Pulmonary artery endothelial cell (primary cell): ENCODE data around the gene HEXIM2. TPM values are rescaled to one million over a fixed set of nuclear protein-coding genes. Genes with fewer than 3 reads are reported as not detected.
A peak's percentile ranks its signal among the peaks of the same experiment; 100 is the strongest.
"Not testable (repeated sequence)": the region's sequence is repeated elsewhere in the genome, so short reads cannot be mapped to it uniquely, and the experiment has no call there.

Experiments
- DNase-seq: peaks from one replicate; pipeline ENCODE4 v3.0.0-alpha.2; 2011; ENCODE audit warnings: low read depth, low spot score
- total RNA-seq: library from RNA; depleted of rRNA; stranded (reverse); fragments of >200 nt; gene quantifications from 2 replicates; pipeline ENCODE4 v1.2.3, GENCODE V29; 2014

The HEXIM2 gene, protein sequence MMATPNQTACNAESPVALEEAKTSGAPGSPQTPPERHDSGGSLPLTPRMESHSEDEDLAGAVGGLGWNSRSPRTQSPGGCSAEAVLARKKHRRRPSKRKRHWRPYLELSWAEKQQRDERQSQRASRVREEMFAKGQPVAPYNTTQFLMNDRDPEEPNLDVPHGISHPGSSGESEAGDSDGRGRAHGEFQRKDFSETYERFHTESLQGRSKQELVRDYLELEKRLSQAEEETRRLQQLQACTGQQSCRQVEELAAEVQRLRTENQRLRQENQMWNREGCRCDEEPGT
- total RNA-seq = 3.0 and 4.4 TPM in 2 replicates

DNA sequence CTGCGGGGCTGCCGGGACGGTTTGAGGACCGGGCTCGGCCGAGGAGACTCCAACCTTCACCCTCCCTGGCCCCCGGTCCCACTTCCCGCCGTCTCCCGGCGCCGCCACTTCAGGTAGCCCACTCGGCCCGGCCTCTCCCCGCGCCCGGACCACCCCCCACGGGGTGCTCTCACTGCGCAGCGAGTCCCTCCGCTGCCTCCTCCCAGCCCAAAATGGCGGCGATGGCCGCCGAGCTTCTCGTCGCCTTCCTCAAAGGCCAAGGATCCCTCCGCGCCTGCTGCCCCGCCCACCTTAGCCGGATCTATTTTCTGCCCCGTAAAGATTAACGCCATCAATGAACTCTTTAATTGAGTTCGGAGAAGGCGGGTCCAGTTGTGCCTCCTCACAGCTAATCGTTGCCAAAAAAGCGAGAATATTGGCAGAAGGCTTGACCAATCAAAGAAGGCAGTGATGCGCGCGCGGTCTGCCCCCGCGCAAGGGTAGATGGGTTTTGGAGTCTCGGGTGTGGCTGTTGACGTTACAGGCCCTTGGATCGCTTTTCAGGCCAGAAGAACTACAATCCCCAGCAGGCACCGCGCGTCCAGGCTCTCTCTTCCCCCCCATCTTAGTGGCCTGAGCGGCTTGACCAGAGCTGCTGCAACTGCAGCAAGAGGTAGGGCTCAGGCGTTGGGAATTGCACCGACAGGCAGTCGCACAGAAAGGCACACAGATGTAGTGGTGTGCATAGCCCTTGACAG is at the start of gene HEXIM2:
TSS of gene HEXIM2 (plus strand) at position 588 of the 737 bp plus-strand sequence. CDS start 919 bp downstream, outside the sequence.
- peak; percentile 99 for DNase-seq

DNA sequence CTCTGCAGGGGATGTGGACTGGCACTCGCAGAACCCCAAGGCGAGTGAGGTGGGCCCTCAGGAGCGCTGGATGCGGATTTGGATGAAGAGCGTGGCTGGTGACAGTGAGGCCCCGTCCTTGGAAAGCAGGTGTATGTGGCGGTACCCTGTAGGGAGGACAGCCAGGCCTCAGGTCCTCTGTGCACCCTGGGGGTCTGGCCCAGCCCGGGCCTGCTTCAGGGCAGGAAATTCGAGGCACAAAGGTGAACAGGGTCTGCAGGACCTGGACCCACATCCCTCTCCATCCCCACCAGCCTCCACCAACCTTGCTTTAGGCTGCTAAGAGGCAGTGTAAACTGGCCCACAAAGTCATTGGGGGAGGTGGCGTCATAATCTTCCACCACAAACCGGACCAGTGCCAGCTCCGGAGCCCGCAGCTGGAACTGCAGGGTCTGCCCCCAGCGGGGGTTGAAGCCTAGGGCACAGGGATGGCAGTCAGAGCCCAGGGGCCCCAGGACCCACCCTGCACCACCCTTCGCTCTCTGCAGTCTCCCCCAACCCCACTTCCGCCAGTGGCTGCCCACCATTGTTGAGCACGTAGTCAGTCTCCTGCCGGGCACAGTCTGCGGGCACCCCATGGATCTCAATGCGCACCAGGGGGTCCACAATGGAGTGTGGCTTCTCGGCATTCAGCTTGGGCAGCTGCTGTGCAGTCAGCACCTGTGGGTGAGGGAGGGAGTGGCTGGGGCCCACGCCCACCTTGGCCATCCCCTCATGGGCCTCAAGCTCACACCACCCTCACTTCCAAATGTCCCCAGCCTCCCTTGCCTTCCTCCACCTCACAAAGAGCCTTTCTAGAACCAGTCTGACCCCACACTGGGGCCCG is 48.9 kb upstream of the HEXIM2 start:
- DNase-seq = no peak

DNA sequence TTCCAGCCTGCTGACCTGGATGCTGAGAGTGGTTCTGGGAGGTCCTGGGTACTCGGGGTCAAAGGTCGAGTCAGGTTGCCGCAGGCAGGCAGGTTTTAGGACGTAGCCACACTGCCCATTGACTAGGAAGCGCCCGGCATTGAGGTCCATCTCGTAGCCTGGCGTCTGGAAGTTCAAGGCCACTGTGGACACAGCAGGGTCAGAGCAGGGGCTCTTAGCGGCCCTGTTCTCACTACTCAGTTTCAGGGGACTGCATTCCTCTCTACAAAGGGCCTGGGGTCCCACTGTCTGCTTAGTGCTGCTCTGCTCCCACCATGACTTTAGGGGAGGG is 48.3 kb upstream of the HEXIM2 start:
- no peak for DNase-seq

DNA sequence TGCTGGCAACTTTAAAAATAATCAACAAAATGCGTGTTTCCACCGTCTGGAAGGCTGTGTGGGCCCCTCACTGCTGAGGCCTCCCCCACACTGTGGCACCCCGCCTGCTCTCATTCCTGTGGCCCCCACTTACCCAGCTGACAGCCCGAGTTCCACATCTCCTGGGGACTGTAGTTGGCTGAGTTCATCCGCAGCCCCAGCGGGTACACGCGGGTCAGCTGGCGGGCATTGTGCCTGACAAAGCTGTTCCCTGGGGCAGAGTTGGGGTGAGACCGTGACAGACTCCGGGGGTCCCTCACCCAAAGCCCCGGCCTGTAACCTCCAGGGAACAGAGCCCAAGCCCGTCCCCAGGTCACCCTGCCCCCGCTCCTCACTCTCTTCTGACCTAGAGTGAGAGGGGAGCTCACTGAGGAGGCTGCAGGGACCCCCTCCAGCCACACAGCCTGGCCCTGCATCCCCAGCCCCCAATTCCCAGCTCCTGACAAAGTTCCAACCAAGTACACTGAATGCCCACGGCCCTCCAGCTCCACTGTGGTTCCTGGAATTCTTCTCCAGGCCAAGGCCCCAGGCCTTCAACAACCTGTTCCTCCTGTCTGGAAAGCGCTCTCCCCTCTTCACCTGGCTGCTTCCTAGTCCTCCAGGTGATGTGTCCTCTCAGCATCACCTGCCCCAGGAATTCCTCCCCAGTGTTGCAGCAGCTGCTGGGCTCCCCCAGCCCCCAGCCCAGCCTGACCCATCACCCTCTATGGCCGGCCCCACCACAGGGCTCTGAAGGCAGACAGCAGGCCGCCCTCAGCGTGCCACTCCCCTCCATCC is 47.4 kb upstream of the HEXIM2 start:
- no peak for DNase-seq

DNA sequence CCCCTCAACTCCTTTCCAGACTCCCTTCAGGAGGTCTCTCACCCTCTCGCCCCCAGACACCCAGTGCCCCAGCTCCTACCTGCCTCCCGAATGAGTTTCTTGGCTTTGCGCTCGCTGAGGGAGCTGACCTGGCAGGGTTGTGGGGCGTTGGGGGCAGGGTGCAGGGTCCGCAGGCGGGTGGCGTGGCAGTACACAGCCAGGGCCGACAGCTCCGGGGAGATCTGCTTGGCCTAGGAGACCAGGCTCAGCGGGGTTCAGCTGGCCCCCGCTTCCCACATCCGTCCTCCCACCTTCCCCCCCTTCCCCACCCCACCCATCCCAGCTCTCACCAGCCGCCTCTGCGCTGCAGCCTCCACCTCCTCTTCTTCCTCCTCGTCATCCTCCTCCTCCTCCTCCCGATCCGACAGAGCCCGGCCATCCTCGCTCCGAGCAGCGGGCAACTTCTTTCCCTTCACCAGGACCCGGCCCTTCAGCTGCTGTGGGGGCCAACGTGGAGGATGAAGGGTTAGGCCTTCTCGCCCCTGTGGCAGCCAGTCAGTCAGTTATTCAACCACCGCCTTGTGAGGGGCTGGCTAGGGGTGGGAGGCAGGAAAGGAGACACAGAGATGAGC is 46.6 kb upstream of the HEXIM2 start:
- no peak for DNase-seq

DNA sequence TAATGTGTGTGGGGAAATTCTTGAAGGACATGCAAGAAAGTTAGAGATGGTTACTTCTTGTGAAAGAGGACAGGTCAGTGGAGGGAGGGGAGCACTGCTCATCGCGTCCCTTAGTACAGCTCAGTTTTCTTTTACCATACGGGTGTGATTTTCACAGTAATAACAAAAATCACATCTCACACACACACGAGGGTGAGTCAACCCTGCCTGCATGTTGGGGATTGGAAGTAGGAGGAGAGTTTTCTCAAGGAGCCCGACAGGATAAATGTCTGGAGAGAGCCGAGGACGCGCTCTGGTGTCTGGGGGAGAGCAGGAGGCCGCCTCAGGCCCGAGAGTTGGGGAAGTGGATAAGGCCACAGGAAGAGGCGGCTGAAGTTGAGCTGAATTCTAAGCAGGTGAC is 45.8 kb upstream of the HEXIM2 start:
- DNase-seq = no peak

DNA sequence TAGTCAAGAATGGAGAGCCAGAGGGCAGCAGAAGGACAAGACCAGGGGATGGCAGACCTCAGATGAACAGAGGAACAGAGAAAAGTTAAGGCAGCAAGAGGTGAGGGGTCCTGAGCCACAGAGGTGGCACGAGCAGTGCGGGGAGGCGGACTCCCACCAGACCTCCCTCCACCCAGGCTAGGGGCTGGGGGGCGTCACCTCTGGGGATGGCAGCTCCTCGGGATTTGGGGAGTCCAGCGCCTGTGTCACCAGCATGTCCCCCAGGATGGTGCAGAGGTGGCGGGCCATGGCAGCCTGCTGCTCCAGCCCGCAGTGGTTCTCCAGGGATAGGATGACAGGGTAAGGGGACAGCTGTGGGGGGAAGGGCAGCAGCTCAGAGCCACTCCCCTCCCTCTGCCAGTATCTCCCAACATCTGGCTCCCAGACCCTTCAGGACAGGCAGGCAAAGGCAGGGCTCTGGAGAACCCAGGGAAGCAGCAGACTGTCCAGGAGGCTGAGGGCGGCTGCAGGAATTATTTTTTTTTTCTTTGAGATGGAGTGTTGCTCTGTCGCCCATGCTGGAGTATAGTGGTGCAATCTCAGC is 45.1 kb upstream of the HEXIM2 start:
- no peak for DNase-seq

DNA sequence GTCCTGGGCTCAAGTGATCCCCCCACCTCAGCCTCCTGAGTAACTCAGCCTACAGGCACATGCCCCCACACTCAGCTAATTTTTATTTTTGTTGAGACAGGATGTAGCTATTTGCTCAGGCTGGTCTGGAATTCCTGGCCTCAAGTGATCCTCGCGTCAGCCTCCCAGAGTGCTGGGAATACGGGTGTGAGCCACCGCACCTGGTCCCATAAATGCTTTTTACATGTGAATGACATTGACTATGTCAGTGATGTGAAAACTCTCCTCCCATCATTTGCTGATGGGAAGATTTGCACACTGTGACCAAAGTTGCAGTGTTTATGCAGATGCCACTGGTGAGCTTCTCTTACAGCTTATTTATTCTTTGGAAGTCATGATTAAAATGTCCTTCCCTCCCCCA is 44.3 kb upstream of the HEXIM2 start:
- DNase-seq = no peak

DNA sequence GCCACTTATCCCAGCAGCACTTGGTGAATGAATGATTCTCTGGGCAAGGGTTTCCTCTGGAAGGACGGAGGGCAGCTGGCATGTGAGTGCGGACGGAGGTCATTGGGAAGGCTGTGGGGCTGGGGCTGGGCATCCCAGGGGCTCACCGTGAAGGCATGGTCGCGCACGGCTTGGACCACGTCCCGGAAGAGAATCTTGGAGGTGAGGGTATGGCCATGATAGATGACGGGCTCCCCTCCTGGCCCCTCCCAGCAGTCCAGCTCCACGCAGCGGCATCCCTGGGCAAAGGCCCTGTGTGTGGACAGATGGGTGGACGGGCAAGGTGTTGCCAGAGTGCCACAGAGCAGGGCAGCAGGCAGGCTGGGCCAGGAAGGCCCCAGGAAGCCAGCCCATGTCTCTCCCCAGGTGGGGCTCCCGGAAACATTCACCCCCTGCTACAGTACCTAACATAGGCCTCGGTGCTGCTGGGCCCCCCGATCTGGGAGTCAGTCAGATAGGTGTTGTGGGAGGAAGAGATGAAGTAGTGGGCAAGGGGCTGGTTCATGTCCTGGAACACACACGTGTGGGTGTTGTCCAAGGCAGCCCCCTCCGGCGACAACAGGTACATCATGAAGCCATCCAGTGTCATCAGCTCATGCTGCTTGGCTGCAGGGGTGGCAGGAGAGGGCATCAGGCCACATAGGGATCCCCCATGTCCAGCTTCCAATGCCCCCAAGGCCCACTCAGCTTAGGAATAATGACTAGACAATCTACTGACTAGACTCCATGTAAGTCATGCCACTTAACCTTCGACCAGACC is 43.6 kb upstream of the HEXIM2 start:
- no peak for DNase-seq

DNA sequence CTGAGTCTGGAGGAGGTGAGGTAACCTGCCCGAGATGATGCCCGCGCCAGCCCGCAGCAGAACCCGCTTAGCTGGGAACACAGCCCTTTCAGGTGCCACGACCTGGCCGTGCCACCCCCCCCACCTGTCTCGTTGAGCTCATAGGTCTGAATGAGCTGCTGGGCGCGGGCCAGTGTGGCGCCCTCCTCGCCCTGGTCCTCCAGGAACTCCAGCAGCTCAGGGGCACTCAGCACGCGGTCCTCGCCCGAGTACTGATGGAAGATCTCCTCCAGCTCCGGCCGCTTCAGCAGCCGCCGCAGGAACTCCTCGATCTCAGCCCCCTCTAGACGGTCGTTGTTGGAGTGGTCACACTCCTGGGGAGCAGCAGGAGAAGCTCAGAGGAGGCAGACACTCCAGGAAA is 43.0 kb upstream of the HEXIM2 start:
- no peak for DNase-seq

DNA sequence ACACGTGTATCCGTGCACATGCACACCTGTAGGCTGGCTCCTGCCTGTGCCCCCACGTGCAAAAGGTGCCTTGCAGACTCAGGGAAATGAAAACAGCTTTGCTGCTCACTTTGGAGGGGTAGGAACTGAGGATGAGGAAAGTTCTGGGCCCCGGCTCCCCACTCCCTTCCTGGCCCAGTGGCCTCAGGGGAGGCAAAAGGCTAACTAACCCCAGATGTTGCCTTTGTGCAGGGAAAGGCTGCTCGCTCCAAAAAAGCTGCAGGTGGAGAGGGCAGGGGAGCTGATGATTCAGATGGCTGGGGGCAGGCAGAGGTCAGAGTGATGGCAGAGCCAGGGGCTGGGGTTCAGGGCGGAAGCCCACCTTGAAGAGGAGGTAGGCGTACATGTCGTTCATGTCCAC is 41.7 kb upstream of the HEXIM2 start:
- no peak for DNase-seq

DNA sequence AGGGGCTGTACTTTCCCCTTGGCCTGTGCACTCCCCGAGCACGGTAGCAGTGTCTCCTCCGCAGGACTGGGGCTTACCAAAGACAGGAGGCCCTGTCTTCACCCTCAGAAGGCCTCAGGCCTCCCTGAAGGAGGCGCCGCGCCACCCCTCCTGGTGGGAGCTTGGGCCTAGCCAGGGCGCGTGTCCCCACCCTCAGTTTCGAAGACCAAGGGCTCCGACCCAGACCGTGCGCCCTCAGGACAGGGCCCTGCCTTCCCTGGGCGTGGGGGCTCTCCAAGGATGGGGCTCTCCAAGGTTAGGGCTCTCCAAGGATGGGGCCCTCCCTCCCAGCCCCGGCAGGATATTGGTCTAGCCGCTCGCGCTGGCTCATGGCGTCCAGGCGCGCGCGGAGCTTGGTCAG is 41.1 kb upstream of the HEXIM2 start:
- DNase-seq = no peak

DNA sequence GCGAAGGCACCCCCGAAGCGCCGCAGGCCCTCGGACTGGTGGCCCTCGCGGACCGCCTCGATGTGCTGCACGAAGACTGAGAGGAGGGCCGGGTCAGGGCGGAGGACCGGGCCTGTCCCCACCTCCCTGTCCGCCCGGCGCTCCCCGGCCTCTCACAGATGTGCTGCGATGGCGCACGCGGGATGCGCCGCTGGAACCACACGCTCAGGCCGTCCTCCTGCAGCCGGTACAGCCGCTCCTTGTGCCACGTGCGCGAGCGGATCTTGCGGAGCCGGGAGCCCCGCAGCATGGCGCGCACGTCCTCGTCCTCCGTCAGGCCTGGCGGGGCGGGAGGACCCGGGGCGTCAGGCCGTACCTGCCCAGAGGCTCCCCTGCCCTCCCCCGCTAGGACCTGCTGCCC is 40.6 kb upstream of the HEXIM2 start:
- DNase-seq = no peak

DNA sequence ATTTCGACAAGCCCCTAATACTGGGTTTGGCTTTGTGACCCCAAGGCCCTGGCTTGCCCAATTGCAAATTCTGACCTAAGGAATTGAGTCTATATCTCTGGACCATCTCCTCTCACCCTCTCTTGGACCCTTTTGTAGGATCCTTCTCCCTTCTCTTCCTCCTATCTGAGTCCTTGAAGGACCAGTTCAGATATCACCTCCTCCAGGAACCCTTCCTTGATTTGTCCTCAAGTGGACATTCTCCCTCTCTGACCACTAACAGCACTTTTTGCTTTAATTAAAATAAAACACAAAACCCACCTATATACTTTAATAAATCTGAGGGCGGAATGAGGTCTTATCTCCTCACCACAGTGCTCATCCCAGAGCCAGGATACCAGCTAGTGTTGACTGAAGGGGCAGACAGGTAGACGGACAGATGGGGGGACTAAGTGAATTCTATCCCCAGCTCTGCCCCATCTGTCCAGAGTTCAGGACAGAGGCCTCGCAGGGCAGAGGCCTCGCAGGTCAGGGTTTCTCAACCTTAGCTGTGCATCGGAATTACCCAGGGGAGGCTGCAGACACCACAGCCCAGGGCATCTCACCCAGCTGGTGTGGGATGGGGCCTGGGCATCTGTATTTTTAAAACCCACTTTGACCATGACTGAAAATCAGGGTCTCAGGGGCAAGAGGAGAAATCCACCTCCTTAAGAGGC is 38.5 kb upstream of the HEXIM2 start:
- no peak for DNase-seq

DNA sequence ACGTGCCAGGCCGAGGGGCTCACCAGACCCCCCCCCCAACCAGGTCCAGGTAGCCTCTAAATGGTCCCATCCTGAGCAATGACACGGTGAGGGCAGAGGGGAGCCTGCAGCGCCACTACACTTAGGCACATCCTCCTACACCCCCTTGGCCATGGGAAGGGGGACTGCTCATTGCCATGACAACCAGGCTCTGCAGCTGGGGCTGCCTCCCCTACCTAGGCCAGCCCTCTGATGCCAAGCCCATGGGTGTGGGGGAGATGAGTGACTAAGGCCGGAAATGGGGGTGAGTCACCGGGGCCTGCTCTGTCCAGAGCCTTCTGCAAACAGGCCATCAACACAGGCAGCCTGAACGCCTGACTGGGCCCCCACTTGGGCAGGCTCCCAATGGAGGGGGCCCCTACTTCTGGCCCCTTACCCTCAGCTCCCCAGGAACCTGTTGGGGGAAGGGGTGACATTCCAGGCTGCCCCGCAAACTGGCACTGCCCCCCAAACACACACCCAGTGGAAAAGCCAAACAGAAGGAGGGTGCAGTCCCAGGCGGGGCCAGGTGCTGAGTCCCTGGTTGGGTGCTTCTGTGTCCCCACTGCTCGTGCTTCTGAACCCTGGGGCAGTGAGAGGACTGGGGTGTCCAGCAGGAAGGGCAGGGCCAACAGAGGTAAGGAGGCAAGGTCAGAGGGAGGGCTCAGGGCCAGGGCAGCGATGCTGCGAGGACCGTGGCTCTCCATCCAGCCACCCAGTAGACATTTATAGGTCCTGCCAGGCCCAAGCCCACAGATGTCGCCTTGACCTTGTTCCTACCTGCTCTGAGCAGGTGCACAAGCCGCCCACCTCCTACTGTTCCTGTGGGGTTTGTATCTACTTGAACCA is 37.5 kb upstream of the HEXIM2 start:
- peak; percentile 68 for DNase-seq

DNA sequence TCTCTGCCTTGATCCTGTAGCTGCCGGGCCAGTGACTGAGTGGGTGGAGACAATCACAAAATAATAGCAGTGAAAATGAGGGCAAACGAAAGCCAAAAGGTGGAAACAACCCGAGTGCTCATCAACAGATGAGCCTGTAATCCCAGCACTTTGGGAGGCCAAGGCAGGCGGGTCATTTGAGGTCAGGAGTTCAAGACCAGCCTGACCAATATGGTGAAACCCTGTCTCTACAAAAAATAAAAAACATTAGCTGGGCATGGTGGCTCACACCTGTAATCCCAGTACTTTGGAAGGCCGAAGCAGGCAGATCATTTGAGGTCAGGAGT is 36.9 kb upstream of the HEXIM2 start:
- not testable (repeated sequence) for DNase-seq

DNA sequence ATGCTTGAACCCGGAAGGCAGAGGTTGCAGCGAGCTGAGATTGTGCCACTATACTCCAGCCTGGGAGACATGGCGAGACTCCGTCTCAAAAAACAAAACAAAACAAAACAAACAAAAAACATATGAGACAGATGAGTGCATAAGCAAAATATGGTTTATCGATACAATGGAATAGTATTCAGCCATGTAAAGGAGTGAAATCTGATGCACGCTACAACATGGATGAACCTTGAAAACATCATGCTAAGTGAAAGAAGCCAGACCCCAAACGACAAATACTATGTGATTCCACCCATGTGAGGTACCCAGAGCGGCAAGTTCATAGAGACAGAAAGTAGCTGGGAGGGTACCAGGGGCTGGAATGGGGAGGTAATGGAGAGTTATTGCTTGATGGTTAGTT is 36.2 kb upstream of the HEXIM2 start:
- no peak for DNase-seq

DNA sequence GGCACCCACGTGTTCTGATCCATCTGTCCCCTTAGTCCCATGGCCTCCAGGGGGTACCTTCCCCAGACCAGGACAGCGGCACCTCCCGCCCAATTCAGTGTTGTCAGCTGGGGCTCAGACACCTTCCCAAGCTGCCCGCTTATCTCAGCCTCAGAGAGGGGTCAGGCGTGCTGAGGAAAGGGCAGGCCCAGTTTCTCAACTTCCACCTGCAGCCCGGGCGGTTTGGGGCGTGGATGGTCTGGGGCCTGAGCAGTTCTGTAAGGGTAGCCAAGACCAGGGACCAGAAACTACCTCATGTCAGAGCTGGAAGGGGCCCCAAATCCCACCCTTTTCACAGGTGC is 34.5 kb upstream of the HEXIM2 start:
- DNase-seq = no peak
